HG03432 (cell line): ENCODE data around the gene TECPR2.

ENCODE experiments used
- ATAC-seq: cut with Tn5 transposase; IDR thresholded peaks from one replicate; pipeline ENCODE4 v1.9.1; 2021; ENCODE audit warnings: mild to moderate bottlenecking, moderate library complexity; ENCODE audit not compliant: unreplicated experiment

The TECPR2 gene

DNA sequence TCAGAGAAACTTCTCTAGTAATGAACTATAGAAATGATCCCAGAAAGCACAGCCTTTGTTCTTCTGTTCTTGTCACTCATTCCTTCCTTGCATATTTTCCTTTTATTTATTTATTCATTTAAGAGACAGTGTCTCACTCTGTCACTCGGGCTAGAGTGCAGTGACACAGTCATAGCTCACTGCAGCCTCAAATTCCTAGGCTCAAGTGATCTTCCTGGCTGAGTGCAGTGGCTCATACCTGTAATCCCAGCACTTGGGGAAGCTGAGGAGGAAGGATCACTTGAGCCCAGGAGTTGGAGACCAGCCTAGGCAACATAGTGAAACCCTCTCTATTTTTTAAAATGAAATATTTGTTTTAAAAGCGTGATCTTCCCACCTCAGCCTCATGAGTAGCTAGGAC, 11.5 kb downstream of the TECPR2 start:
- no peak for ATAC-seq

DNA sequence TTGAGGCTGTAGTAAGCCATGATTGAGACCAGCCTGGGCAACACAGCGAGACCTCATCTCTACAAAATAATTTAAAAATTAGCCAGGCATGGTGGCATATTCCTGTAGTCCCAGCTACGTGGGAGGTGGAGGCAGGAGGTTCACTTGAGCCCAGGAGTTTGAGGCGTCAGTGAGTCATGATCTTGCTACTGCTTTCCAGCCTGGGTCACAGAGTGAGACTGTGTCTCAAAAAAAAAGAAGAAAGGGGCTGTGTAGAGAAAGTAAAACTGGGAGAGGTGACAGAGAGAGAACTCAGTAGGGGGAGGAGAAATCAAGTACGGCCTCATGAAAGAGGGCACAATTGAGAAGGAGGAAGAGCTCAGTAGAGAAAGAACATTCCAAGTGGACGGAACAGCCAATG, 12.4 kb downstream of the TECPR2 start:
- no peak for ATAC-seq

DNA sequence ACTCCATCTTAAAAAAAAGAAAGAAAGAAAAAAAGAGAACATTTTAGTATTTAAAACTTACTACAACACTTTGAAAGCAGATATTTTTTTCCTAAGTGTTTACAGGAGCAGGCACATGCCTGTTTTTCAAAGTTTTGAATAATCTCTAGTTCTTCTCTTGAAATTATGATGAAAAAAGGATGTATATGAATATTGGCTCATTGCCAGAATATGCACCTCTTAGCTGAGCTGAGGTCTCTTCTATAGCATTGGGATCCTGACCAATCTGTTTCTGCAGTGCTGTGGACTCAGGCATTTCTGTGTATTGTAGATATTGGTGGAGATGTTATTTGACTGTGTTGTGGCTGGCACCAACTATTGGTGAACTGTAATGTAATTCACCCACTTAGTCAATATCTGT, 15.0 kb downstream of the TECPR2 start:
- no peak for ATAC-seq

DNA sequence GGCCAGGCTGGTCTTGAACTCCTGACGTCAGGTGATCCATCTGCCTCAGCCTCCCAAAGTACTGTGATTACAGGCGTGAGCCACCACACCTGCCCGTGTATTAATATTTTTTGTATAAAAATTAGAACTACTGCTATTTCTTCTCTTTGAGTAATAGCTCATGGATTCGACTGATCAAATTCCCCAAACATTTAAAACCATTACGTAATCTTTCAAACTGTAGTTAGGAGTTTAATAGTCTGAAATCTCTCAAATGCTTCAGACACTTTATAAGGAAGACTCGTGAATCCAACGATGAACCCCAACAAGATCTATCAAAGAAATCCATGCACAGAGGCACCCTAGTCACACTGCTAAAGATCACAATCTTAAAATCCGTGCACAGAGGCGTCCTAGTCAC, 16.1 kb downstream of the TECPR2 start:
- no peak for ATAC-seq

DNA sequence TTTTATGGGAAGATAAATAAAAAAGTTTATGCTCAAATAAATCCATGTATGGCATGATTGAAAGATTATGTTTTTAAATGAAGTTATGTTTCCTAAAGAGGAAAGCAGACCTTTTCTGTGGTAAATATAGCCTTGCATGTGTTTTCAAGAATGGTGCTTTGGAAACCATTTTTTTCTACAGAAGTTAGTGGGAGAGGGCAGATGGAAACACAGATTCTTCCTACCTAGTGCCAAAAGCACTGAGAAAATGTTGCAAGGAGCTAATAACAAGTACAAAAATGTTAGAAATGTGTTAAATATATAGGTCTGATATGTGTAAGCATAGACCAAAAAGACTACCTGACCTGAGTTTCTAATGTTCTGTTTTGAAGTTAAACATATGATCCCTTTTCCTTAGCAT, 24.3 kb downstream of the TECPR2 start:
- ATAC-seq: no peak

DNA sequence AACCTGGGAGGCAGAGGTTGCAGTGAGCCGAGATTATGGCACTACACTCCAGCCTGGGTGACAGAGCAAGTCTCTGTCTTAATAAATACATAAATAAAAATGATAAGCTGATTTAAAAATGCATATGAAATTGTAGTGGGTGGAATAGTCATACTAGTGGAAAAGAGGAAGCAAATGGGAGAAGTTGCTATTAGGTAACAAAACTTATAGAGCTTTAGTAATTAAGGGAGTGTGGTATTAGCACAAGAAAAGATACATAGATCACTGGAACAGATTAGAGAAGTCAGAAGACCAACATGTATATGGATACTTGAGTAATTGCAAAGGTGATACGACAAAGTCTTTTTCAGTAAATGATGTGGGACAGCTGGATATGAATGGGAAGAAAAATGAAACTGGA, 26.5 kb downstream of the TECPR2 start:
- ATAC-seq: no peak

DNA sequence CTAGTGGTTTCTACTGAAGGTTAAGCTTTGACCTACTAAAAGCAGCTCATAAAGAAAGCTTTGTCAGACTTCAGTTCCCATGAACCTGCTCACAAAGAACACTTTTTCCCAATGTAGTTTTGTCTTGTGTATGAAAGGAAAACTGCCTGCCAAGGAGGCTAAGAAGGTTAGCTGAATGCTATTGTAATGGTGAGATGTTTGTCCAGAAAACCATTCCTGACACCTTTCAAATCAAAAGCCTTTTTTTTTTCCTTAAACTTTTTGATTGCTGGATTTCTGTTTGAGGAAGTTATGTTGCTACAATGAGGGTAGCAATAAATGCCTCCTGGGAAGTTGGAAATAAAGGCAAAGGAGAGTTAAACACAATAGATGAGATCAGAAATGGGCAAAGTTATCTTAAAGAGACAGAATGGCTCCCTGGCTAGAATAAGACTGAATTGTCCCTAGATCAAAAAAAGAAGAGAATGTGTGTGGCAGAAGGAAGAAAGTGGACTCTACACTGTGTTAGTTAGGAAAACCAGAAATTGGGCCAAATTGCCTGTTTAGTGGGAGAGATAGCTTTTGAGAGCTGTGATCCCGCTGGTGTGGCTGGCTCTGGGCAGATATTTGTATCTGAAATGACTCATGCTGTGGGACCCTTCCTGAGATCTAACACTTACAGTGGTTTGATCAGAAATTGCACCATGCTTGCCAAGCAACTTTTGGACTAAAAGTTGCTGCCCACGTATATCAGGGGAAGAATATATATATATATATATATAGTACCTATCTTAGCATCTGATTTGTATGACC, 27.5 kb downstream of the TECPR2 start:
- ATAC-seq: no peak

DNA sequence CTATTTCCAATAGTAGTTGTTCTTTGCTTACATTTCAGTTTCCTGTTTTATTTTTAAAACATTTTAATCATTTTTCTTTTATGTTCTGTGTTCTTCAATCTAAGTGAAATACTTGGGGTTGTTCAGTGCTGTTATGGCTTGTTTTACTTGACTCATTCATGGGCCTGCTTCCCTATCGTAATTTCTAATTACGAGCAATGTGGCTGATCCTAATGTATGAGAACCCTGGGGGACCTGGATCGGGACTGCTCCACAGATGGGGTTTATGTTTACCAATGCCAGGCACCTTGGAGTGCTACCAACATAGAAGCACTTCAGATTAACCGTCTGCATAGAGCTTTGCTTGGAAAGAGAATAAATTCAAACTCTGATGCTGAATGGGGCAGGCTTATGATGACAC, 29.8 kb downstream of the TECPR2 start:
- no peak for ATAC-seq

DNA sequence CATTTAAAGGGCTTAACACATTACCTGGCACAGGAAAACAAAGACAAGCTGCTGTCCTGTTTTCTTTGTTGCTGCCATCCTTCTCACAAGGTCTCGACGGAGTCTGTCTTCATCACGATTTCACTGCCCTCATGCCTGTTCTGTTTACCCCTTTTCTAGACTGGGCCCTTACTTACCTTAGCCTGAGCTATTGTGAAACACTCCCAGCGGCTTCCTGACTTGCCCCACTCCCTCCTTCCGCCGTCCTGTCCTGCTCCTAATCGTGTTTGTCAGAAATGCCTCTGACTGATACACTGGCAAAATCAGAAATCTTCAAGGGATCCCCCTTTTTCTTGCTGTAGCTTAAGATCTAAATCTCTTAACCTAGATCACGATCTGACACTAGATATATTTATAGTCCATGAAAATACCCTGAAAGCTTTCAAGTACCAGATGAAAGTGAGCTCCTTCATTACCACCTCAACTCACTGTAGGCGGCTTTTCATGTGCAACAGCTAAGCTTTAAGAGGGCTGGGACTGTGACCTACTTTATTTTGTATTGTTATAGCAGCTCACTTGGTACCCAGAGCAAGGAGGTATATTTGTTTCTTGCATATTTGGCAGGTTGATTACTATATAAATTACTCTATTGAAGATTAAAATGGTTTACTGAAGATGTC, 32.1 kb downstream of the TECPR2 start:
- ATAC-seq: no peak

DNA sequence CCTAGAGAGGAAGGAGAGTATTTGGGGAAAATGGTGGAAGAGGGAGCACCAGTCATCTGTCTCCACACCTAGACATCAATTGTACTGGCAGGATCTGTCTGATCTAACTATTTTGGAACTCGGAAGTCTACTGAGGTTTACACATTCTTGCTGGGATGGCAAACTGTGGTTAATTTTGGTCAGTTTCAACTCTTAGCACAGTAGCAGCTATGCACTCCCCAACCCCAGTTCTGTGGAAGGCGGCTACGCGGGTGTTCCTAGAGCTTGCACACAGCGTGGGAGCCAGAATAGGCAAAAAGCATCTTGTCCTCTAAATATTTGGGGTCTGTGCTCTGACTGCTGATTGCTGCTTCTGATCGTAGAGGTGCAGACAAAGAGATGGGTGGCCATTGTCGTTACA, 33.8 kb downstream of the TECPR2 start:
- ATAC-seq: no peak

DNA sequence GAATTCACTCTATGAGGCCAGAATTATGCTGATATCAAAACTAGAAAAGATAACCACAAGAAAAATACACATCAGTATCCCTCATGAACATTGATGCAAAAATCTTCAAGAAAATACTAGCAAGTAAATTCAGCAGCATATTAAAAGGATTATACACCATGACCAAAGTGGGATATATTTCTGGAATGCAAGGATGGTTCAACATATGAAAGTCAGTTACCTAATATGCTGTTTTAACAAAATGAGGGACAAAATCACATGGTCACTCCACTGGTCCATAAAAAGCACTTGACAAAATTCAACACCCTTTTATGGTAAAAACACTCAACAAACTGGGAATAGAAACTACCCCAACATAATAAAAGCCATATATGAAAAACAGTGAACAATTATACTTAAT, 40.3 kb downstream of the TECPR2 start:
- ATAC-seq: no peak

DNA sequence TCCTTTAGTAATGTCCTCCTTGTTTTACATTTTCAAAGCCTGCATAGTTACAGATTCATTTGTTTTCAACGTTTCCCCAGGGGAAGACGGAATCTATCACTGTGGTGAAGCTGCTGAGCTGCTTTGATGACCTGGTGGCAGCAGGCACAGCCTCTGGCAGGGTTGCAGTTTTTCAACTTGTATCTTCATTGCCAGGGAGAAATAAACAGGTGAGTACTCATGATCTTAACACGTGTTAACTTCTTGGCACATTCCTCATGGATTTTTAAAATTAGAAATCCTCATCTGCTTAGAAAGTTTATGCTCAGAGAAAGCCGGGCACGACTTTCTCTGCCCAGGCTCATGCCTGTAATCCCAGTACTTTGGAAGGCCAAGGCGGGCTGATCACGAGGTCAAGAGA, 44.5 kb downstream of the TECPR2 start:
- ATAC-seq: no peak

DNA sequence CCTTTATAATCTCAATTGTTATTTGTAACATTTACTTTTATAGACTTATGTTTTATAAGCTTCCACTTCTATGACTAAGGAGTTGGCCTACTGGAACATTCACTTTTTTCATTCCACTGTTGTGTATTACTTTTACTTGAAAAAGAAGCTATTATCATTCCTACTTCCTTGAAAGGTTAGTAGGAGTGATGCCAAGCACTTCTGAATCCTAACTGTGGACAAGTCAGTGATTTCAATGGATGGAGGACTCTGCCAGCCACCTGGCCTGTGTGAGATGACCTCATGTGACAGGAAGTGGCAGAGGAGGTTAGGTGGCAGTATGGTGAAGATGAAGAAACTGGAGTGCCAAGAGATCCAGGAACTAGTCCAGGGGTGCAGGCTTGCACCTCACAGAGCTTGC, 46.0 kb downstream of the TECPR2 start:
- no peak for ATAC-seq

DNA sequence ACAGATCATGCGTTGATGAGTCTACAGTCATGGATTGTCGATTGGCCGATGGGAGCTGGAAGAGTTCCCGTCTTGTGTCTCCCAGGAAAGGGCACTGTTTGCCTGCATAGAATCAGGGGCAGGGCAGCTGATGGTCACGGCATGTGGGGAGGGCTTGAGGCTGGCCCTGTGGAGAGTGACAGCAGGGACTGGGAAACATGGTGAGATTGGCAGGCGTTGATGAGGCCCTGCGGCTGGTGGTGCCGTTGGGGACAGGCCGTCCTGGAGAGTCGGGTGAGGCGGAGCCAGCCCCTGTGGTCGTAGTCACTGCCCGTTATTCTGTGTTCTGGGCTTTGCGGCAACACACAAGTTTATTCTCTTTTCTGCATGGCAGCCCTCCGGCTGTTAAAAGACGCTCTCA, 52.9 kb downstream of the TECPR2 start:
- ATAC-seq: no peak

DNA sequence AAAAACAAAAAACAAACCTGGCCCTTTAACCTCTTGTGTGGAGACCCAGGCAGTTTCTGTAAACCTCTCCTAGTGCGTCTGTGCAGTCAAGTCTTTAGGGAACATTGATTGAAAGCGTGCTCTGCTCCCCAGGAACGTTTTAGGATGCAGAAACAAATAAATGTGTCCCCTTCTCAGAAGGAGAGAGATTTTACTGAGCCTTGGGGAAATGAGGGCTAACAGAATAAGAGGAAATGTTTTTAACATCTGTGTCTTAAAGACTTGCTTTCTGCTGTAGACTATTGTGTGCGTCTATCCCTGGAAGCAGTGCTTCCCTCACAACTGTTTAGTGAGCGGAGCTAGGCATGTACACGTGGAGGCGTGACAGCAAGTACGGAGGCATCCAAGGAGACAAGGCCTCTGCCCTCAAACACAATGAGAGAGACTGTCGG, 54.3 kb downstream of the TECPR2 start:
- no peak for ATAC-seq

DNA sequence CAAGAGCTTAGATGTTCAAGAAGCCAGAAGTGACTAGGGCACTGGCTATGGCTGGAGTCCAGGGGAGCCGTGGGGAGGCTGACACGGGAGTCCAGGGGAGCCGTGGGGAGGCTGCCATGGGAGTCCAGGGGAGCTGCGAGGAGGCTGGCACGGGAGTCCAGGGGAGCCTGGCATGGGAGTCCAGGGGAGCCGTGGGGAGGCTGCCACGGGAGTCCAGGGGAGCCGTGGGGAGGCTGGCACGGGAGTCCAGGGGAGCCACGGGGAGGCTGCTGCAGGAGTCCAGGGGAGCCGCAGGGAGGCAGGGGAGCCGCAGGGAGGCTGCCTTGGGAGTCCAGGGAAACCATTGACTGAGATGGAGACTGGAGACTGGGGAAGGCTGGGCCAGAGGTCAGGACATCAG, 54.9 kb downstream of the TECPR2 start:
- ATAC-seq: no peak

DNA sequence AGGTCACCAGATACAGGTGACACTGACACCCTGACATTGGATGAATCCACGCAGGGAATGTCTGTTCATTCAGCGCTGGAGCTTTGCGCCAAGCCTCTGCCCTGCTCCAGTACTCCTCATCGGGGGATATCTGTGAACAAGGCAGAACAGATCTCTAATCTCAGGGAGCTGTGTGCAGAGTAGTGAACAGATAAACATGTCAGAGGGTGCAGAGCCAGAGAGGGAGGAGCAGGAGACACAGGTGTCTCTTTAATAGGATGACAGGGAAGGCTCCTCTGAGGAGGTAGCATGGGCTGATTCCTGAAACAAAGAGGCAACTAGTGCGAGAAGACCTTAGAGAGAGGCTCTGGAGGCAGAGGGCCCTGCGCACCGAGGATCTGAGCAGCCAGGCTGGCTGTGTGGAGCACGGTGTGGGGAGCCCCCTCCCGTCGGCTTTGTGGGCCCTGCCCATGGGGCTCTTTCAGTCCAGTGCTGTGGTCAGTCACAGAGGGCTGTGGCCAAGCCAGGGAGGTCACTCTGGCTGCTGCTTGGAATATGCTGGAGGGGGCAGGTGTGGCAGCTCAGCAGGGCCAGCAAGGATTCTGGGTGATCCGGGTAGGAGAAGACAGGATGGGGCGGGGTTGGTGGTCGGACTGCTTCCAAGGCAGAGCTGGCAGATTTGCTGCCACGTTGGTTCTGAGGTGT, 55.6 kb downstream of the TECPR2 start:
- ATAC-seq: no peak

DNA sequence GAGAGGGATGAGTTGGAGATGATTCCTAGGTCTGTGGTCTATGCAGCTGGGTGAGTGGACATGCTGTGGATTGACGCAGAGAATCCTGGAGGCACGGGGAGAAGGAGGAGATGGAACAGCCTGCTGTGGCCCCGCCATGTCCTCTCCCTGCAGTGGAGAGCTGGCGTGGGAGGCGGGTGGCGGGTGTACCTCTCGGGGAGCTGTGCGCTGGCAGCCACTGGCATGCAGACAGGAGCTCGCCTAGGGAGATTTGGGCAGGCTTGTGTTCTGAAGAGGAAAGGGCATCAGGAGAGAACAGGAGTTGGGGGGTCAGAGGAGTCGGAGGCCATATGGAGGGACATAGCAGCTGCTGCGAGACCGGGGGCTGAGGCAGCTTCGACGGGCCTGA, 56.1 kb downstream of the TECPR2 start:
- no peak for ATAC-seq

DNA sequence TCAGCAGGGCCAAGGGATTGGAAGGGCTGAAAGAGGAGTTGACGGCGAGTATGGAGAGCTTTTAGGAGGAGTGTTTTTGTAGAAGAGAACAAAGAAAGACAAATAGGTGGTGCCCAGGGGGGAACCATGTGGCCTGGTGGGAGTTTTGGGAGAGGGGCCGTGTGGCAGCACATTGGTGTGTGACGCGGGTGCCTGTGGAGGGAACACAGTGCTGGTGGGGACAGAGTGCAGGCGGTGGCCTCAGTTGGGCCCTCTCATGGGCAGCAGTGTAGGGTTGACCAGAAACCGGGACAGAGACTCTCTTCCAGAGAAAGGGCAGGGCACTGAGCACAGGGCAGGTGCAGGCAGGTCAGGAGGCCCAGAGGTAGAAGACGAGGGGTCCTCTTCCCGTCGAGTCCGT, 56.5 kb downstream of the TECPR2 start:
- no peak for ATAC-seq

DNA sequence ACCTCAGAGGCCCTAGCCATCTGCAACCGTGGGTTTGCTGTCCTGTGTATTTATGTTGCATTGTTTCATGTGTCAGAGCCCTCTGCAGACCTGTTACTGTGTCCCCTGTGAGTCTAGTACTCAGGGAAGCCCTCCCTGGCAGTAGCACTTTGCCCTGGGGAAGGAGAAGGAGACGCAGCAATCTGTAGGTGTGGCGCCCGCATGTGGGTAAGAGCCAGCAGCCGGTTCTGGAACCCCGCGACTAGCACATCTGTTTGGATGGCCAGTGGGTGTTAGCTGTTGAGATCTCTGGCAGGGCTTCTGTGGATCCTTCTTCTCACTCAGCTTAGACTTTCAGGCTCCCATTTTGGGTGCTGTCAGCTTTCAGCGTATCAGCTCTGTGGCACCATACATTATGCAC, 57.0 kb downstream of the TECPR2 start:
- no peak for ATAC-seq

DNA sequence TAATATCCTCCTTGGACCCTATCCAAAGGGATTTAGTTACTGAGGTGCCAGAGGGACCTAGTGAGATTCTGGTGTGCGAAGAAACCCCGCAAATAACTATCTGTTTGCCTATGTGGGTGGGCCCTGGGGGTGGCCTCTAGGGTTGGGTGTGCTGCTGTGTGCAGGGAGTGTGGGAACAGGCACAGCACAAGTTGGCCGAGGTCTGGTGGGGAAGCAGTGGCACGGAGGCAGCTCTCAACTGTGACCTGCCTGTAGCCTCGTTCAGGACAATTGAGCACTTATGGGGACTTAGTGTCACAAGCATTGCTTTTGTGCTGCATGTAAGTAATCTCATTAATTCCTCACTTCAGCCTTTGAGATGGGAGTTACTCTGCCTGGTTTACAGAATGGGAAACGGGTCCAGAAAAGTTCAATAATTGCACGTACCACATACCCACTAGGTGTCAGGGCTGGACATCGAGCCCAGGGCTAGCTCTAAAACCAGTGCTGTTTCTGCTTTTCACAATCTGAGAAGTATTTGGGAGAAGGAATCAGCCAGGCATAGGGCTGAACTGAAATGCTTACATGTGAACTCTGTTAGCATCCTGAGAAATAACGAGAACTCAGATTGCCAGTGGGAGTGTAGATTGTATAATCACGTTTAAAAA, 58.8 kb downstream of the TECPR2 start:
- ATAC-seq: no peak

DNA sequence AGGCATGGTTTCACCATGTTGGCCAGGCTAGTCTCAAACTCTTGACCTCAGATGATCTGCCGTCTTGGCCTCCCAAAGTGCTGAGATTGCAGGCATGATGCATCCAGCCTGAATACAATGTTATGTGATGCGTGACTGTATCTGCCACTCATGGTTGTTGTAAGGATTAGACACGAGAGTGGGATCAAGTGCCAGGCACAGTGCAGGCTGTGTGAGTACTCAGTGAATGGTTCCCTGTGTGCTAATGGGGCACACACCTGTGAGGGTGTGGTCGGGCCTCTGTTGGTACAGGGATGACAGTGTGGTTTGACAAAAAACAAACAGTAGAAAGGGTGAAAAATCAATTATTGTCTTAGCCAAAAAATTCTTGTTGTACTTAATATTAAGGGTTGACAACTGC, 61.8 kb downstream of the TECPR2 start:
- ATAC-seq: no peak
